Cortex of kidney (tissue), 1 donor: ENCODE data around the gene NUP133.
"Not testable (repeated sequence)": the region's sequence is repeated elsewhere in the genome, so short reads cannot be mapped to it uniquely, and the experiment has no call there.

Experiments used
- DNase-seq: peaks from one replicate; lab custom pipeline; 2025; lab: John Stamatoyannopoulos, UW

The NUP133 gene

GRCh38 chr1:229448845-229449244, 59.3 kb downstream of the NUP133 start:
- no peak for DNase-seq

DNA sequence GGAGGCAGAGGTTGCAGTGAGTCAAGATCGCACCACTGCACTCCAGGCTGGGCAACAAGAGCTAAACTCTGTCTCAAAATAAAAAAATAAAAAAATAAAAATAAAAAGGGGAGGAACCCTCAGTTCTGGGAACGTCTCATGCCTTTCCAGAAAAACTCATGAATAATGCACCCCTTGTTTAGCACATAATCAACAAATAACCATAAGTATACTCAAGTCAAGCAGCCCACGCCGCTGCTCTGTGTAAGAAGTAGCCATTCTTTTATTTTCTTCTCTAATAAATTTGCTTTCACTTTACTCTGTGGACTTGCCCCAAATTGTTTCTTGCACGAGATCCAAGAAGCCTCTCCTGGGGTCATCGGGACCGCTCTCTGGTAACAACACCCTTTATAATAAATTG, 59.8 kb downstream of the NUP133 start:
- no peak for DNase-seq

- DNase-seq: no peak
Measured at GRCh38 chr1:229447809-229448252, 60.3 kb downstream of the NUP133 start.

DNA sequence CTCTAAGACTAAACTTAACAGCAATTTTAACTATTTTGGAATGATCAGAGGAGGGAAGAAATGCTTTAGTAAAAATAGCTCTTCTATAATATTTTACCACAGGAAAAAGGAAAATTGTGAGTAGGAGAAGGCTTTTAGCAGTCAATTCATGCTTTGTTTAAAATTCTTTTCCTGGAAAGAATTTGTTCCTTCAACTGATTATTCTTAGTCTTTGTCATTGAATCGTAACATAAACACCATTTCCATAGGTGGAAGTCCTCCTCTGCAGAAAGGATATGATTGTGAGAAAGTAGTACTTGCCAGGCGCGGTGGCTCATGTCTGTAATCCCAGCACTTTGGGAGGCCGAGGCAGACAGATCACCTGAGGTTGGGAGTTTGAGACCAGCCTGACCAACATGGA, 62.3 kb downstream of the NUP133 start:
- no peak for DNase-seq

- DNase-seq: no peak
Measured at GRCh38 chr1:229440851-229441537, 67.1 kb downstream of the NUP133 start.

DNA sequence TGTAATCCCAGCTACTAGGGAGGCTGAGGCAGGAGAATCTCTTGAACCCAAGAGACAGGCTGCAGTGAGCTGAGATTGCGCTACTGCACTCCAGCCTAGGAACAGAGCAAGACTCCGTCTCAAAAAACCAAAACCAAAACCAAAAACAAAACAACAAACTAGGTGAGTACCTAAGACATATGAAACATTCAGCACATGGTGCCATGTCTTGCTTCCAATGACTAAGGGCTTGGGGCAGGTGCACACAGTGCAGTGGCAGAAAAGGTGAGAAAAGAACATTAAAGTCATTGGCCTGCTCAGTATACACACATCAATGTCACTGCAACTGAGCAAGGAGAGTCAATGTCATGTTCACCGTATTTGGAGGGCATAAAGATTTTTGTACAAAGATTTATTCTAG, 70.1 kb downstream of the NUP133 start:
- no peak for DNase-seq

DNA sequence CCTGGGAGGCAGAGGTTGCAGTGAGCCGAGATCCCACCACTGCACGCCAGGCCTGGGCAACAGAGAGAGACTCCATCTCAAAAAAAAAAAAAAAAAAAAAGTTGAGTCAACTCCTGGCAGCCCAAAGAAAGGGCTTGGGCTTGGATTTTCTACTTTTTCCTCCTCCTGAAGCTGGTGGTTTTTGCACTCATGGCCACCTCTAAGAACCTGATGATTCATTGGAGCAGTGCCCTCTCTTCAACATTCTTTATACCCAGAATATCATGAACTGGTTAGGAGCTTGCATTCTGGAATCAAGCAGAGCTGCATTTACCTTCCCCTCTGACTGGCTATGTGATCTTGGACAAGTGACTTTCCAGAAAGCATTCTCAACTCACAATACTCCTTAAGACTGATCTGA, 70.7 kb downstream of the NUP133 start:
- DNase-seq: no peak

DNA sequence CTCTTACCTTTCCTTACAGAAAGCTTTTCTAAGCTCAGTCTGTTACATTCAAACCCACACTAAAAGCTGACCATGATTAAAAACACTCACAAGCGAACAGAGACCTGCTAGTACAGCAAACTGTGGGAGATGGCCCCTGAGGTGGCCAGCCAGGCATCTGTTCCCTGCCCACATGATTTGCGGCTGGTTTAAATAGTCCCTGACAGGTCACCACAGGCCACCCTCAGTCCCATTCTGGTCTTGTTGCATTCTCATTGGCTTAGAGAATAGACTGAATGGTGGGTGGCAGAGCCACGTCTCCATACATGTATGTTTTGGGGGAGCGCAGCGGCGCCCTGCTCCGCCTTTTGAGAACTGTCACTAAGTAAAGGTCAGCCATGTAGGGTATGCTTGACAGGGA, 71.9 kb downstream of the NUP133 start:
- DNase-seq: no peak

DNA sequence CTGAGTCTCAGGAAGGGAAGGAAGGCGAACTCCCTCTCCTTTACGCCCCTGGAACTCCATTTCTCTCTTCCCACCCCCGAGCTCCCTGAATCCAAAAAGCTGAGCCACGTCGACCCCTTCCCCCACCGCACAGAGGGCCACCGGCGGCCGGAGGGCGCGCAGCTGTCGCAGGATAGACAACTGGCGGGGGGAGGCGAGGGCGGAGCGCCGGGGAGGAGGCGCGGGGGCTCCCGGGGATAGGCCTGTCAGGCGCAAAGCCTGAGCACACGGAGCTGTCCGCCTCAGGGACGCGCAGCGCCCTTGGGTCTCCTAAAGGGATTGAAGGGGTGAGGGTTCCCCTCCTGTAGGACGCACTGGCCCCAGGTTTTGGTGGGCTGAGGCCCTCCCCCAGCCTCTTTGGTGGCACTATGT, 73.5 kb downstream of the NUP133 start:
- no peak for DNase-seq

DNA sequence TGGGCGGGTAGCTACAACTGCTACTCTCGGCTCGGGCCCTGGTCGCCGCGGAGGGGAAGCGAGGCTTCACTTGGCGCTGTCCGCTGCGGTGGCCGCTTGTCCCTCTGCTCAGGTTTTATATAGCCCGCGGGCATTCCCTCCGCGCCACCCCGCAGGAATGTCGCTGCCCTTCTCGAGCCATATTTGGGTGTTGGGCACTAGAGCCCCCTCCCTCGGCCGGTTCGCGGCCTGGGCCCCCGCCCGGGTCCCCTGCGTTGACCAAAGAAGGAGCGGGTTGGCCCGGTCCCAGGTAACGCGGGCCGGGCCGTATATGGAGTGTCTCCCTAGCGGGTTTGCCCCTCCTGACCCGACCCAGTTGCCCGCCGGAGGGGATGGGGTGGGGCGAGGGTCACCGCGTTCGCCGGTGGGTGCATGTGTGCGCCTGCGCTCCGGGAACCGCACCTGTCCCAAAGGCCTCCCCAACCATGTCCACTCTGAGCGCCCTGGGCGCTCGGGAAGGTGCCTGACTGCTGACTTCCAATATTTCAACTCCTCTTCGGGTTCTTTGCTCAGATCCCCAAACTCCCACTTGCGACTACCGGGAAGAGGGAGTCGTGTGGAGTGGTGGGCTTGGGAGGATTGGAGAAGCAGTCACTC, 74.0 kb downstream of the NUP133 start, which contains the start of gene ACTA1:
Gene ACTA1, minus strand, starts transcription at position 90 of the 636 bp plus-strand sequence. CDS start 979 bp downstream, outside the sequence.
- no peak for DNase-seq

- DNase-seq: no peak
Measured at GRCh38 chr1:229433364-229434004, 74.7 kb downstream of the NUP133 start.

GRCh38 chr1:229432905-229433304, 75.2 kb downstream of the NUP133 start:
- no peak for DNase-seq

DNA sequence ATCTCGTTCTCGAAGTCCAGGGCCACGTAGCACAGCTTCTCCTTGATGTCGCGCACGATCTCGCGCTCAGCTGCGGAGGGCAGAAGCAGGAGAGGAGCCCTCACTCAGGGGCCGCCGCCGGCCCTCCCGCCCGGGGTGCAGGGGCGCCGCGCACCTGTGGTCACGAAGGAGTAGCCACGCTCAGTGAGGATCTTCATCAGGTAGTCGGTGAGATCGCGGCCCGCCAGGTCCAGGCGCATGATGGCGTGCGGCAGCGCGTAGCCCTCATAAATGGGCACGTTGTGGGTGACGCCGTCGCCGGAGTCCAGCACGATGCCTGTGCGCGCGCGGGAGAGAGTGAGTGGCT, 76.1 kb downstream of the NUP133 start:
- no peak for DNase-seq

GRCh38 chr1:229431284-229432115, 76.6 kb downstream of the NUP133 start:
- no peak for DNase-seq

DNA sequence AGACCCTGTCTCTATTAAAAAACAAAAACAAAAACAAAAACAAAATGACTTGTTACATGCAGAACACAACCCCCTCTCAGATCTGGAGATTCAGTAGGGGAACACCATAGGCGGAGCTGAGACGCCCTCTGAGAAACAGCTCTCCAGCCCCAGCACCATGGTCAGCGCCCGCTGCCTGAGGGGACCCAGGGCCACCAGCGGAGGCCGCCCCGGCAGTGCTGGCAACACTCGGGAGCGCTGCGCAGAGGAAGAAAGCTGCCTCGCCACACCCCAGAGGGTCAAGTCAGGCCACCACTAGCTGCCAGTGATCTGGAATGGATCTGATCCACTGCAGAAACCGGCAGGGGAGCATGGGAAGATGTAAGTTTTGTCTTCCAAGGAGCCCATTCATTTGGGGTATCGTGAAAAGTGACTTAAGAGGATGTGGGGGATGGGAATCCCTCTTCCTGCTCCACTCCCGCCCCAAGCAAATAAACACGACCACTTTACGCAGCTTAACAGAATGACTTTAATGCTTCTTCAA, 77.3 kb downstream of the NUP133 start:
- DNase-seq: no peak

DNA sequence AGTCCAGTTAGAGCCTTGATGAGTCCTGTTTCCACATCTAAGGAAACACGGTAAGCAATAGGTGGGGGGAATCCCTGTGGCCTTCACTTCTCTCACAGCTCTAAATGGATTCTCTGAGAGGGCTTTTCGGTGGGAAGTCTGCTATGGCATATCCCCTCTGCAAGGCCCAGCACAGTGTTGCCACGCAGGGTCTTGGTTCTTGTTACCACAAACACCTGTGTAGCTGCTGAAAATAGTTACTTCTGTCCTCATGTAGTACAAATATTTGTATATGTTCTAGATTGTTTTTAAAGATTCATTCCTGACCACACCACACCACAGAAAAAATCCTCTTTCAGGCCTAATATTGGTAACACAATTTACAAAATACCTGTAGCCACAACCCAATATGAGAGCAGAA, 79.9 kb downstream of the NUP133 start:
- DNase-seq: no peak

- DNase-seq: no peak
Measured at GRCh38 chr1:229427572-229427971, 80.6 kb downstream of the NUP133 start.

GRCh38 chr1:229425564-229426159, 82.5 kb downstream of the NUP133 start:
- DNase-seq: no peak

GRCh38 chr1:229420765-229421164, 87.4 kb downstream of the NUP133 start:
- DNase-seq: no peak

GRCh38 chr1:229420224-229420623, 87.9 kb downstream of the NUP133 start:
- no peak for DNase-seq

GRCh38 chr1:229418586-229418985, 89.6 kb downstream of the NUP133 start:
- DNase-seq: not testable (repeated sequence)

DNA sequence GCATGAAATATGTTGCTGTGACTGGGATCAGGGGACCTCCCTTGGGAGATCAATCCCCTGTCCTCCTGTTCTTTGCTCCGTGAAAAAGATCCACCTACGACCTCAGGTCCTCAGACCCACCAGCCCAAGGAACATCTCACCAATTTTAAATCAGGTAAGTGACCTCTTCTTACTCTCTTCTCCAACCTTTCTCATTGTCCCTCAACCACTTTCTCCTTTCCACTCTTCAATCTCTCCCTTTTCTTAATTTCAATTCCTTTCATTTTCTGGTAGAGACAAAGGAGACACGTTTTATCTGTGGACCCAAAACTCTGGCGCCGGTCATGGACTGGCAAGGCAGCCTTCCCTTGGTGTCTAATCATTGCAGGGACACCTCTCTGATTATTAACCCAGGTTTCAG, 95.3 kb downstream of the NUP133 start:
- not testable (repeated sequence) for DNase-seq
